SJCRH30 (cell line): ENCODE data around the gene SETDB1. TPM values are rescaled to one million over a fixed set of nuclear protein-coding genes. Genes with fewer than 3 reads are reported as not detected.

Source experiments
- DNase-seq, 2 experiments: peaks; one replicate each; pipeline ENCODE4 v3.0.0-alpha.2; 2015 to 2020
- H3K27ac ChIP-seq: fragments of 250-450 bp; sonication (Bioruptor Pico); 2 replicates; pipeline ENCODE4 v1.5.1; 2020; ENCODE audit warnings: mild to moderate bottlenecking, moderate library complexity
- H3K27me3 ChIP-seq: fragments of 250-450 bp; sonication (Bioruptor Pico); 2 replicates; pipeline ENCODE4 v1.5.1; 2020; ENCODE audit warnings: mild to moderate bottlenecking, moderate library complexity
- H3K36me3 ChIP-seq: fragments of 250-450 bp; sonication (Bioruptor Pico); 2 replicates; pipeline ENCODE4 v1.5.1; 2020; ENCODE audit warnings: mild to moderate bottlenecking, moderate library complexity
- H3K4me1 ChIP-seq: fragments of 250-450 bp; sonication (Bioruptor Pico); 2 replicates; pipeline ENCODE4 v1.5.1; 2020; ENCODE audit warnings: mild to moderate bottlenecking, moderate library complexity
- H3K4me3 ChIP-seq: fragments of 250-450 bp; sonication (Bioruptor Pico); 2 replicates; pipeline ENCODE4 v1.5.1; 2020; ENCODE audit warnings: mild to moderate bottlenecking, moderate library complexity
- H3K9me3 ChIP-seq: fragments of 250-450 bp; sonication (Bioruptor Pico); replicated peaks from 2 replicates; pipeline ENCODE4 v1.5.1; 2020; ENCODE audit warnings: mild to moderate bottlenecking, moderate library complexity
- total RNA-seq: library from RNA; depleted of rRNA; stranded (reverse); fragments of >200 nt; shearing (Covaris generic); gene quantifications from 2 replicates; pipeline ENCODE4 v1.2.3, GENCODE V29; 2014

The SETDB1 gene
- total RNA-seq, 1 experiment from 2014 or later: 46.2 TPM

DNA sequence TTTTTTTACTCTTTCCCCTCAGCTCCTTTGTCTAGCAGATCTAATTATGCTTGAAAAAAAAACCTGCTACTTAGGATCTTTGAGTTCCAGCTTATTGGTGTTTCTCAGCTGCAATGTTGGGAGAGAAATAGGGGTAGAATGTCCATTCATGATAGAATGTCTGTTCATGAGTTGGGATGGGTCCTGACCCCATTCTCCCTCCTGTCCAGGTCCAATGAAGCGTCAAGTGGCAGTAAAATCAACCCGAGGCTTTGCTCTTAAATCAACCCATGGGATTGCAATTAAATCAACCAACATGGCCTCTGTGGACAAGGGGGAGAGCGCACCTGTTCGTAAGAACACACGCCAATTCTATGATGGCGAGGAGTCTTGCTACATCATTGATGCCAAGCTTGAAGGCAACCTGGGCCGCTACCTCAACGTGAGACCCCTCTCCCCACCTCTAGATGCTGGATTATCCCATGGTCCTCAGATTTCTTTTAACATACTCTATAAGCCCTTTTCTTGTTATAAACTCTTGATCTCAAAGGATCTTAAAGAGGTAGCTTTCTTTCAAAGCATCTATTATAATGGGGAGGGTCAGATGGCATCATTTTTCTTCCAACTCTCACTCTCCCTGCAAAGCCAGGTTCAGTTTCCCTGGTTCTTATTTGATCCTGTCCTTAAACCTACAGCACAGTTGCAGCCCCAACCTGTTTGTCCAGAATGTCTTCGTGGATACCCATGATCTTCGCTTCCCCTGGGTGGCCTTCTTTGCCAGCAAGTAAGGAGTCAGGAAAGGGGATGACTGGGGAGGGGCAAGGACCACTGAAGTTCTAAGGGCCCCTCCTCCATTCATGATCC, 37.4 kb downstream of the SETDB1 start:
- Histone ChIP-seq H3K4me3 (no peak overlapping the region), H3K4me1 (no peaks in the 10 kb centered on the region), H3K36me3 (peaks cover 89% of the 10 kb centered on the region), H3K27ac (no peak overlapping the region), H3K27me3 (no peaks in the 10 kb centered on the region), H3K9me3 (no peaks in the 10 kb centered on the region)
- DNase-seq: no peak

DNA sequence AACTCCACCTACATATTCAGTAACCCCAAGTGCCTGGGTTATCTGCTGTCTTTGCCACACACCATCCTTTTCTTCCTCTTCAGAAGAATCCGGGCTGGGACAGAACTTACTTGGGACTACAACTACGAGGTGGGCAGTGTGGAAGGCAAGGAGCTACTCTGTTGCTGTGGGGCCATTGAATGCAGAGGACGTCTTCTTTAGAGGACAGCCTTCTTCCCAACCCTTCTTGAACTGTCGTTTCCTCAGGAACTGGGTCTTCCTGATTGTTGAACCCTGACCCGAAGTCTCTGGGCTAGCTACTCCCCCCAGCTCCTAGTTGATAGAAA, 38.0 kb downstream of the SETDB1 start:
- H3K36me3 ChIP-seq: peaks cover 87% of the 10 kb centered on the region
- no peak for DNase-seq
- no peaks in the 10 kb centered on the region for H3K9me3 ChIP-seq
- no peaks in the 10 kb centered on the region for H3K4me1 ChIP-seq
- H3K4me3 ChIP-seq: no peak overlapping the region
- H3K27ac ChIP-seq: no peak overlapping the region
- H3K27me3 ChIP-seq: no peaks in the 10 kb centered on the region

GRCh38 chr1:150965605-150966004, 39.4 kb downstream of the SETDB1 start:
- Histone ChIP-seq H3K27me3 (no peaks in the 10 kb centered on the region), H3K9me3 (no peaks in the 10 kb centered on the region), H3K4me3 (no peak overlapping the region), H3K27ac (no peak overlapping the region), H3K4me1 (no peaks in the 10 kb centered on the region), H3K36me3 (peaks cover 74% of the 10 kb centered on the region)
- no peak for DNase-seq

GRCh38 chr1:150966011-150966410, 39.8 kb downstream of the SETDB1 start:
- no peak overlapping the region for H3K4me3 ChIP-seq
- H3K4me1 ChIP-seq: no peaks in the 10 kb centered on the region
- no peaks in the 10 kb centered on the region for H3K9me3 ChIP-seq
- H3K27ac ChIP-seq: no peak overlapping the region
- H3K36me3 ChIP-seq: peaks cover 70% of the 10 kb centered on the region
- DNase-seq: no peak
- H3K27me3 ChIP-seq: no peaks in the 10 kb centered on the region

DNA sequence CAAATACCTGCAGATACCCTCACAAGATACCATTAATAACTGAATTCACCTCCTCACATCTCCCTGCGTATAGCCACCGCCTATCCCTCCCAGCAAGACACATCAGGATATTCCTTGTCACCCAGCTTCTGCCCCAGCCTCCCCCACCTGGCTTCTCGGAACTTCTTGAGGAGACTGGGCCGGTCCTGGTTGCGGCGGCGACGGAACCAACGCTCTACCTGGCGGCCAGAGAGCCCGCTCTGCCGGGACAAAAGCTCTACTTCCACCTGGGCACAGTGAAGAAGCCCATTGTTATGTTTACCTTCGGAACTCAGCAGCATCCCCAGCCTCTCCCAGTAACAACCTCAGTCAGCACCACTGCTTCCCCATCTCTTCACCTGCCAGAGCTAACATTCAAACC, 41.8 kb downstream of the SETDB1 start:
- H3K4me1 ChIP-seq: peaks cover 12% of the 10 kb centered on the region
- no peak overlapping the region for H3K4me3 ChIP-seq
- no peaks in the 10 kb centered on the region for H3K9me3 ChIP-seq
- peaks cover 63% of the 10 kb centered on the region for H3K36me3 ChIP-seq
- no peaks in the 10 kb centered on the region for H3K27me3 ChIP-seq
- no peak for DNase-seq
- no peak overlapping the region for H3K27ac ChIP-seq

DNA sequence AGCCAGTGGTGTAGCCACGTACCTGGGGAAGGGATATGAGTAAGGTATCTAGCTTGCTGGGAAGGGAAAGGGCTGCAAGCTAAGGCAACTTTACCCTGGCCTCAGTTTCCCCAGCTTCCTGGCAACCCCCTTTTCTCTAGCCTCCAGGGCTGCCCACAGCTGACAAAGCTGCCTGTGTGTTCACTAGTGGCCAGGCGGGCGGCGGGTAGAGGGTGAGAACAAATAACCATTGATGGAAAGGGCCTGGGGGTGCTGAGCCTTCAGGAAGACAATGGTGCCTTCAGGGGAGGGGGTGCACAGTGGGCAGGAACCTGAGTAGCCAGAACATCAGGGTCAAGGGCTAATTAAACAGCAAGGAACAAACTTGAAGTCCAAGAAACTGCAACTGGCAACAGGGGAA, 42.3 kb downstream of the SETDB1 start:
- H3K36me3 ChIP-seq: peaks cover 59% of the 10 kb centered on the region
- H3K27ac ChIP-seq: no peak overlapping the region
- H3K4me1 ChIP-seq: peaks cover 18% of the 10 kb centered on the region
- H3K27me3 ChIP-seq: no peaks in the 10 kb centered on the region
- DNase-seq: no peak
- H3K9me3 ChIP-seq: no peaks in the 10 kb centered on the region
- H3K4me3 ChIP-seq: no peak overlapping the region

- peaks cover 48% of the 10 kb centered on the region for H3K36me3 ChIP-seq
Observed at GRCh38 chr1:150969626-150970025, 43.5 kb downstream of the SETDB1 start.

DNA sequence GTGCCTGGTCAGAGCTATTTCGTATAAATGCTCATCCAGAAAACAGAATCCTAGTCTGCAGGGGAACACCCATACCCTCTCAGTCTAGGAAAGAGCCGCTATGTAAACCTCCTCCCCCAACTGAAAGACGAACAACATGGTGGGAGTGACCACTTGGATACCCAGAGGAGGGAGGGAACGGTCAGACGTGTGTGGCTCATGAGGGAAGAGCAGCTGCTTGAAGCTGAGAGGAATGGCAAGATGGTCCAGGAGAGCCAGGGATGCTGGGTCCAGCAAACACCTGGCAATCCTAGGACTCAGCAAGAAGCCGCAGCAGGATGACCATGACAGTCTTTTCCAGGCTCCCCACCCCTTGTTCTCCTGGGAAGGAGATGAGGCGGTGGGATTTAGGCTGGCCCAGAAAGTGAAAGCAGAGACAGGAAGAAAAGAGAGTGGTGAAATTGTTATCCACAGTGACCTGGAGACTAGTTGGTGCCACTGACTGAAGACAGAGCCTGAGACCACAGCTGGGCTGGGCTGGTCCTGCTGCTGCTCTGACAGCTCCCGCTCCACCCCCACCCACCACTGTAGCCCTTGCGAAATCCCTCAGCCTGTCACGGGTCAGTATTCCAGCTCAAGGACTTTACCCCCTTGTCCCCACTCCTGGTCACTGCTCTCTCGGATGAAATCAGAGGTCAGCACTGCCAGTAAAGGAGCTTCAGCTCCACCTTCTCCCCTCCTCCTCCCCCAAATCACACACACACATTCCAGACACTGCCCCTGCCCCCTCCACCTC, 44.8 kb downstream of the SETDB1 start:
- Histone ChIP-seq H3K4me1 (peaks cover 18% of the 10 kb centered on the region), H3K36me3 (peaks cover 34% of the 10 kb centered on the region), H3K27me3 (no peaks in the 10 kb centered on the region), H3K27ac (no peak overlapping the region), H3K9me3 (no peaks in the 10 kb centered on the region), H3K4me3 (no peak overlapping the region)
- DNase-seq: no peak

More at GRCh38 chr1:150969626-150970025, 43.5 kb downstream of the SETDB1 start:
- Histone ChIP-seq H3K27me3 (no peaks in the 10 kb centered on the region), H3K9me3 (no peaks in the 10 kb centered on the region), H3K4me3 (no peak overlapping the region), H3K4me1 (peaks cover 18% of the 10 kb centered on the region), H3K27ac (no peak overlapping the region)
- DNase-seq: no peak

GRCh38 chr1:150971583-150972416, 45.6 kb downstream of the SETDB1 start:
- H3K4me1 ChIP-seq: peaks cover 18% of the 10 kb centered on the region
- H3K27me3 ChIP-seq: no peaks in the 10 kb centered on the region
- DNase-seq: no peak
- no peak overlapping the region for H3K4me3 ChIP-seq
- no peaks in the 10 kb centered on the region for H3K9me3 ChIP-seq
- H3K27ac ChIP-seq: no peak overlapping the region
- peaks cover 26% of the 10 kb centered on the region for H3K36me3 ChIP-seq

DNA sequence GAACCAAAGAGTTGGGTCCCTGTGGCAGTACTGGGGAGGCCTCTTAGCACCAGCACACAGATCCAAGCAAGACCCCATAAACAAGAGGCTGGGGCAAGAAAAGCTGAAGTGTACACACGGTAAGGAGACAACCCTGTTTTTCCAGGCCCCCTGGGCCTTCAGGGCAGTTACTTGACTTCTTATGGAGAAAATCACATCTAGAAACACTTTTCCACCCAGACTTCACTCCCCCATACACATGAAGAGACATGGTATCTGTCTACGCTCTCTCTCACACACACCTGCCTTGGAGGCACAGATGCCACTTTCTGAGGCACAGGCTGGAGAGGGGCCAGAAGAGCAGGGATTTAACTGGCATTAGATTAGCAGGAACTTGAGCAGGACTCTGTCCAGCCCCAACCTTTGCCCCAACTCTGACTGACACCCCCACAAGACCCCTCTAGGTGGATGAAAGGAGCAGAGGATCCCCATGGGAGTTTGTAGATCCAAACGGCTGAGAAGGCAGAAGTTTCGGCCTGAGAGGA, 46.3 kb downstream of the SETDB1 start:
- Histone ChIP-seq H3K27me3 (no peaks in the 10 kb centered on the region), H3K4me1 (peaks cover 23% of the 10 kb centered on the region), H3K9me3 (no peaks in the 10 kb centered on the region), H3K36me3 (peaks cover 19% of the 10 kb centered on the region), H3K4me3 (no peak overlapping the region), H3K27ac (no peak overlapping the region)
- no peak for DNase-seq

GRCh38 chr1:150973258-150973835, 47.2 kb downstream of the SETDB1 start:
- Histone ChIP-seq H3K36me3 (peaks cover 10% of the 10 kb centered on the region), H3K27ac (peak overlapping the region; percentile 76), H3K27me3 (no peaks in the 10 kb centered on the region), H3K4me3 (peak overlapping the region; percentile 99), H3K4me1 (peaks cover 25% of the 10 kb centered on the region), H3K9me3 (no peaks in the 10 kb centered on the region)
- DNase-seq: peak in 1 of 2 experiments; percentile 39

DNA sequence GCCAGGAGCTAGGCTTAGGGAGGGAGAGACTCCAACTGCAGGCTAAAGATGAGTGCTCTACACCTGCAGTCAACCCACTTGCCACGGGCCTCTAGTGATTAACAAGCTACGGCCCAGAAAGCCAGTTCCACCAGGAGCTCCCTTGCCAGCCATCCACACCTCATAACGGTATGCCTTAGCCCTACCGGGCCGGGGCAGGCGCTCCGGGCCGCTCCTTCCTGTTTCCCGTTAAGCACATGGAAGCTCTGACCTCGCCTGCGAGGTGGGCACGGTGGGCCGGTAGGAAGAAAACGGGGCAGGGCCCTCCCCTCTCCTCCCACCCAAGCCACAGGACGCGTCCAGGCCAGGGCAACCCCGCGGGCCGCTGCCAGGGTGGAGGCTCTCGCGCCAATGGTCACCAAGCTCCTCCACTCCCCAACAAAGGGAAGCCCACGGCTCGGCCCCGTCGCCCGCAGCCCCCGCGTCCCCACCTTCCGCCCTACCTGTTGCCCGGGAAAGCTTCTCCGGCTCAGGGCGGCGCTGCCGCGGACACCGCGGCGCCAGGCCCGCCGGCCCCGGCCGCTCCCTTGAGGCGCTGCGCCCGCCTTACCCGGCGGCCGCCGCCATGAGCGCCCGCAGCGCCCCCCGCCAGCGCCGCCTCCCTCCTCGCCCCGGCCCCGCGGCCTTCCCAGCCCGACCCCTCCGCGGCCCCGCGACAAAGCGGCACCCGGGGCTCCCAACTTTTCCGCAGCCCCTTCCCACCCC, 47.8 kb downstream of the SETDB1 start:
- Histone ChIP-seq H3K36me3 (peaks cover 6% of the 10 kb centered on the region; the same call in 1 of the 2 replicates), H3K9me3 (no peaks in the 10 kb centered on the region), H3K4me3 (peak overlapping the region; percentile 99), H3K4me1 (peaks cover 25% of the 10 kb centered on the region), H3K27me3 (no peaks in the 10 kb centered on the region), H3K27ac (peak overlapping the region; percentile 76)
- peak; percentile 32 to 33 for DNase-seq

DNA sequence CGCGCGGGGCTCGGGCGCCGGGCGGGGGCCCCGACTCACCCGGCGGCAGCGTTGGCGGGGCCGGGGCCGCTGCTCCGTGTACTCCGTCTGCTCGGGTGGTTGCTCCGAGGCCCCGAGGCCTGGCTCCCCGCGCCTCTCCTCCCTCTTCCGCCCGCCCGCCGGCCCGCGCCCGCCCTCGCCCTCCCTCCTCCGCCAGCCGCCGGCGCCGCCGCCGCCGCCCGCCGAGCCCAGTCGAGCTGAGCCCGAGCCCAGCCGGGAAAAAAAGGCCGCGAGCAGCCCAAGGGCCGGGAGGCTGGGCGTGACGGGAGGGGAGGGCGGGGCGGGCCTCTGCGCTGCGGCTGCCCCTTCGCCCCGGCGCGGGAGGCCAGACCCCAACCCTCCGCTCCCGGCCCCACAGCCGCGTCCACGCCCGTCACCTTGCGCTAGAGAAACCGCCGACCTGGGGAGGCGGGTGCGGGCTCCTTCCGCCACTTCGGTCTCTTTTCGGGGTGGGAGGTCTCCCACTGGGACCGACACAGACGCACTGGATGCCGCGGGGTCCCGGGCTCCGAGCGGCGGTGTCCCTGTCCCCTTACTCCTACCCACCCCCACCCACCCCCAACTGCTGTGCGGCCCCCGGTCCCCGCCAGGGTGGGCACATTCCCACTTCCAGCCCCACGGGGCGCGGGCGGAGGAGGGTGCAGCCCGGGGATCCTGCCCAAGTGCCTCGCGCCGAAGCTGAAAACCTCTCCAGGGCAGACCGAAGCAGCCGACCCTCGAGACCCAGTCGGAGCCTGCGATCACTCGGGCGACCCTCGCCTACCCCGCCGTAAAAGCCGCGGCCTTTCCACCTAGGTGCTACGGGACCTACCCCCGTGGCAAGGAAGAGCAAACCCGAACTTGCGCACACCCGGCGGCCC, 48.7 kb downstream of the SETDB1 start, which contains the start of gene CERS2:
TSS of gene CERS2 (minus strand) at position 256 of the 899 bp plus-strand sequence. CDS start 5,745 bp downstream, outside the sequence.
- H3K4me1 ChIP-seq: peaks cover 25% of the 10 kb centered on the region
- H3K36me3 ChIP-seq: peaks cover 5% of the 10 kb centered on the region; the same call in 1 of the 2 replicates
- peak; percentile 78 to 79 for DNase-seq
- H3K27me3 ChIP-seq: no peaks in the 10 kb centered on the region
- H3K9me3 ChIP-seq: no peaks in the 10 kb centered on the region
- peak within 1 kb of the TSS; percentile 76 for H3K27ac ChIP-seq
- H3K4me3 ChIP-seq: peak within 1 kb of the TSS; percentile 99
